ENCODE results near the gene FGGY.

FGGY gene

GRCh38 chr1:59415881-59416280 lies 119.0 kb downstream of the FGGY start:
- no peak for DNase-seq

GRCh38 chr1:59417406-59417805 lies 120.5 kb downstream of the FGGY start:
- DNase-seq: no peak

GRCh38 chr1:59418363-59419144 lies 121.7 kb downstream of the FGGY start:
- peak; percentile 83 to 93 for DNase-seq

- peak; percentile 73 to 87 for DNase-seq
Observed at GRCh38 chr1:59419361-59420140, 122.7 kb downstream of the FGGY start.

DNA sequence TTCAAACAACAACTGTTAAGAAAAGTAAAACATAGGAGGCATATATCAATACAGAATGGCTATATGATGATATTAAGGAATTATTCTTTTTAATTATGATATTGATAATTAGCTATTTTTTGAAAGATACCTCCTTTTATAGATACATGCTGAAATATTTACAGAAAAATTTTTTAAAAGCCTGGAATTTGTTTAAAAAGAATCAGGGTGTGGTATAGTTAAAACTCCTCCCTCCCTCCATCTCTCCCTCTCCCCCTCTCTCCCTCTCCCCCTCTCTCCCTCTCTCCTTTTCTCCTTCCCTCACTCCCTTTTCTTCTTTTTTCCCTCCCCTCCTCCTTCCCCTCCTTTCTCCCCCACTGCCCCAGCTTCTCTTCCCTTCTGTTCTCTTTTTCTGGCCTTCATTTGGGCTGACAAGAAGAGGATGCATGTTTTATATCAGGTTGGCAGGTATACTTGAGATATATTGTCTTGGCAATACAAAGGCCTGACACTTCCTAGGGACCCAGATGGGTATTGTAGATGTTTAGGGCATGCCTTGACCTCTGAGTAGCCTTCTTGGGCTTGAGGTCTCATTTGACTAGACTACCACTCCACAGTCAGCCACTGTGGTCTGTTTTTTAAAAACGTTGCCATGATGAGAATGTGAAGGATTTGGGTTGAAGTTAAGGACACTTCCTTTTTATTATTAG lies 124.5 kb downstream of the FGGY start:
- no peak for DNase-seq

DNA sequence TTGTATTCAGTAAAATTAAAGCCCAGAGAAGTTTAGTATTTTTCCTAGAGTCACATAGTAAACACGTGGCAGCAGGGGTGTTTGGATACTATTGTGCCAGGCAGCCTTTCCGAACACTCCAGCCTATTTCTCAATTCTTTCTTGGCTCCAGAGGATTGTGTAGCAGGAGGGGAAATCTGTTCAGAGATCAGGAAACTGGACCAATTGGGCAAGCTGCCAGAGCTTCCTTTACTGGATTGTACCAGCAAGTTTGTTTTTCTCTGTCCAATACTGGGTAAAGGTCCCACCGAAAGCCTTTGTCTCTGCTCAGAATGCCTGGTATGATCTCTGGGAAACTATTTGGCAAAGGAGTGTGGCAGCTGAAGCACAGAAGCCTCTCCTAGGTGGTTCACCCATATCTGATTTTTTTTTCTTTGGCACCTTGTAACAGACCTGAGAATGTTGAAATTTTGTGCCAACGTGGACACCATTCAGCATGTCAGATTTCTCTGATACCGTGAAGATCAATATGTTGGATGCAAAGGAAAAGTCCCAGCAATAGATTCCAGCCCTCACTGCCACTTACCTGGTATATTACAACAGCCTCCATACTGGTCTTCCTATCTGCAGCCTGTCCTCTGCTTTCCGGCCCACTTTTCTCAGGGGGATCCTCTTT lies 126.2 kb downstream of the FGGY start:
- peak; percentile 91 to 98 for DNase-seq

- no peak for DNase-seq
Observed at GRCh38 chr1:59427155-59427554, 130.3 kb downstream of the FGGY start.

GRCh38 chr1:59427784-59428183 lies 130.9 kb downstream of the FGGY start:
- no peak for DNase-seq

DNA sequence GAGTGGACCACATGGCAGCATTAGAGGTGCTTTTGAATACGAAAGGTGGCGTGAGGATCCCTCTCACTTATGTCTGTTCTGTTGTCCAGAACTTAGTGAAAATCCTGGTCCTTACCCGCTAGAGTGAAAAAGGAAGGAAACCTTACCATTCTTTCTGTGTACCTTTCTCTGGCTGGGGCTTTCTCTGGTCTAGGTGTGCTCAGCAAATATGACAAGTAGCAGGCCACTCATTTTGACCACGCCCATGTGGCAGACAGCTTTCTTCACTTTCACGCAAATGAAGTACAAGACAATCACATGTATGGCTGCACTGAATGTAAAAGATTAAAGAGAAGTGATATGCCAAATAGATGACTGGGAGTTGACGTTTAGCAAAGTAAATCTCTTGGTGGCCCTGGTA lies 131.9 kb downstream of the FGGY start:
- DNase-seq: no peak

DNA sequence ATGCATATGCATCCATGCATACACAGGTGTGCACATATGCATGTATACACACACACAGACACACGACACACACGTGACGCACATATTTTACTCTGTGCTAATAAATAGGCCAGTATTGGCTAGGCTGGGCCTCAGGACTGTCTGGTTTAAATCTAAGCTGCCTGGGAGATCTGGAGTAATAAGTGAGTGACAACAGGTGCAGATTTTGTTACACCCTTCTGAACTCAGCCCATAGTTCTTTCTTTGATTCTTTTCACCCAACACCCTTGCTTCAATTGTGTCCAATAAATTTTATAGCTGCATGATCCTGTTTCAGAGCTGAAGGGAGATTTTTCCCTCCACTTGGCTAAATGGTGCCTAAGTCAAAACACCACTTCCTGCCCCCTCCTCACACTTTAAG lies 132.8 kb downstream of the FGGY start:
- no peak for DNase-seq

DNA sequence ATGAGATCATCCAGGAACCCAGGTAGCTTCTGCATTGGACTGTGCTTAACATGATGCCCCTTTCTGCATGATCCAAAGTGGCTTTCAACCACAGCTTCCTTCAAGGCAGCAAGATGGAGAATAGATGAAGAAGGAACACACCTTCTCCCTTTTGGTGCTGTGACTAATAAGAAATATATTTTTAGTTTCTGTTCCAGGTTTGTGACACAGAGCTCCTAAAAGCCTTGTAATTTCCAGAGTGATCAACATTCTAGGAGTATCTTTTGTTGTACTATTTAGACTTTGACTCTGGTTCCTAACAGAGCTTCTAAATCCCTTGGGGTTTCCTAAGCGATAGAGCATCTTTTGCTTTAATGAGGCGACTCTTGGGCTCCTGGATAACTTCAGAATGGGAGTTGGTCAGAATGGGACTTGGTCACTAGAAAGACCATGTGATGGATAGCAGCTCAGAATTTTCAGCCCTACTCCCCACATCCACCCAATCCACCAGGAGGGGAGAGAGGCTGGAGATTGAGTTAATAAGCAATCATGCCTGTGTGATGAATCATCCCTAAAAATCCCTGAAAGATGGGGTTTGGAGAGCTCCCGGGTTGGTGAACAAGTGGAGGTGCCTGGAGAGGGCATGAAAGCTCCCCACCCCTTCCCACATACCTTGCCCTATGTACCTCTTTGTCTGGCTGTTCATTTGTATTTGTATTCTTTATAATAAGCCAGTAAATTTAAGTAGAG lies 134.8 kb downstream of the FGGY start:
- DNase-seq: no peak

- DNase-seq: no peak
Observed at GRCh38 chr1:59432531-59433439, 135.9 kb downstream of the FGGY start.

DNA sequence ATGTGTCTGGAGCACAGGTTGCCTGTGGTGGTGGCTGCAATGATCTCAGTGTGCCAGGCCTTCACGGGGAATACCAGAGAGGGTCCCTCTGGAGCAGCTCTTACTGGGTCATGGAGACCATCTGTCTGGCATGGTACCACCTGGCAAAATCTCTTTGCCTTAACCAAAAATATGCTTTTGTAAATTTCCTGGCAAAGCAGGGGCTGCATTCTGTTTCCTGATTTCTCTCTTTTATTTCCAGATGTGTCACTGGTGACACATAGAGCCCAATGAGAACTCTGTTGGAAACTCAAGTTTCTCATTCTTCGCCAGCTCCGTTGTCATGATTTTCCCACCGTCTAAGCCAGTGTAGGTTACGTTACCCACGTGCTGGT lies 136.5 kb downstream of the FGGY start:
- DNase-seq: peak in 1 of 2 experiments; percentile 60

GRCh38 chr1:59434336-59434735 lies 137.4 kb downstream of the FGGY start:
- no peak for DNase-seq

GRCh38 chr1:59436637-59437036 lies 139.7 kb downstream of the FGGY start:
- DNase-seq: no peak

DNA sequence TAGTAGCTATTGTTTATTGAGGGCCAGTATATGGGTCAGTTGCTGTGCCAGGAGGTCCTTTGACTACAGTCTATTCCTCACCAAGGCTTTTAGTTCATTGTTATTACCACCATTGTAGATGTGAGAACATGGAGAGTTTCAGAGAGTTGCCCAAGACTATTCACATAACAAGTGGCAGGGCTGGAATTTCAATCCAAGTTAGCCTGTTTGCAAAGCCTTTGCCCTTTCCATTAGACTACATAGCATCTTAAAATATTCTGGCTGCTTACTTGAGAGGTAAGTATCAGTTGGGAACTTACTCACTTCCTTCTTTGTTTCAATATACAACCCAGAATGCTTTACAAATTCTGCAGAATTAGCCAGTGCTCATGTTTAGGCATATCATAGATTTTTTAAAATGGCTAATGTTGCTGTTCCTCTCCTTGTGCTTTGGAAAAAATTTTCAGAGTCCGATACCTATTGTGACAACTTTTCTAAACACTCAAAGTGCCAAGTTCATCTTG lies 141.2 kb downstream of the FGGY start:
- DNase-seq: no peak

DNA sequence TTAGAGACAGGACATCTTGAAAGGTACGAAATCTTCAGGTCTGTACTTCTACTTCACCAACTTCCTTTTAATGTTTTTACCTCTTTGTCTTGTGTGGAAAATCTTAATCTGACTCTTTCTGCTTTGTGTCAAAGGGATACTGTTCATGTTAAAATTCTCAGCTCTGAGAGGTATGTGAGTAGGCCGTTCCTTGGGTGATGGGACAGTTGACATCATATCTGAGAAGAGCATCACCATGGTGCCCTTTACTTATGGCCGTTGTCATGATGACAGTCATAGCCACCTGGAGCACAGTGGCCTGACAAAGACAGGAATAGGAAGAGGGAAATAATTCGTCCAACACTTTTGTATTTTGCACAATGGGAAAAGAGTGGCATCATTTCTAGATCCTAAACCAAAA lies 145.6 kb downstream of the FGGY start:
- DNase-seq: no peak

- DNase-seq: peak in 1 of 2 experiments; percentile 29
Observed at GRCh38 chr1:59443310-59443709, 146.4 kb downstream of the FGGY start.

DNA sequence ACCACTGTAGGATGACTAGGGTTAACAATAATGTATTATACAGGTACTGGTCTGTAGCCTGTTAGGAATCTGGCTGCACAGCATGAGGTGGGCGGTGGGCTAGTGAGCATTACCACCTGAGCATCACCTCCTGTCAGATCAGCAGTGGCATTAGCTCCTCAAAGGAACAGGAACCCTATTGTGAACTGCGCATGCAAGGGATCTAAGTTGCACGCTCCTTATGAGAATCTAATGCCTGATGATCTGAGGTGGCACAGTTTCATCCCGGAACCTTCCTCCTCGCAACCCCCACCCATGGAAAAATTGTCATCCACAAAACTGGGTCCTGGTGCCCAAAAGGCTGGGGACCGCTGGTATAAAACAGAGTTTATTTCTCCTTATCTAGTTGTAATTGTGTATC lies 147.6 kb downstream of the FGGY start:
- DNase-seq: no peak

DNA sequence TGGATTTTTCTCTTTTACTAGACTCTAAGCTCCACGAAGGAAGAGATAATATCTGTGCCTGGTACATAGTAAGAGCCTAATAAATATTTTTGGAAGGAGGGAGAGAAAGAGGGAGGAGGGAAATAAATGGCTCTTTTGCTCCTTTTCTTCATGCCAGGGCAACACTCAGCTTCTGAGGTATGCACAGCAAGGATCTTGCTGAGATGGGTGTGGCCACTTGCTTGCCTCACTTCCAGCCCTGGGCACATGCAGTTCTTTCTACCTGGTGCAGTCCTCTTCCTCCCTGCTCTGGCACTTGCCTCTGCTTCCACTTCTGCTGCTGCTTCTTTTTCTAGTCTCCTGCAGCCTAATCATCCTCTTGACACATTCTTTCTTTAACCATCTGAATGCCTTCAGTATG lies 148.1 kb downstream of the FGGY start:
- no peak for DNase-seq

- no peak for DNase-seq
Observed at GRCh38 chr1:59446257-59446901, 149.5 kb downstream of the FGGY start.
